Measurements from ENCODE around the gene USP6NL.

Gene USP6NL

GRCh38 chr10:11588873-11589574 lies 22.4 kb downstream of the USP6NL start:
- DNase-seq: no peak

GRCh38 chr10:11587722-11588259 lies 23.7 kb downstream of the USP6NL start:
- no peak for DNase-seq

- no peak for DNase-seq
Measured at GRCh38 chr10:11586170-11586569, 25.3 kb downstream of the USP6NL start.

GRCh38 chr10:11581213-11581612 lies 30.2 kb downstream of the USP6NL start:
- no peak for DNase-seq

GRCh38 chr10:11579885-11580284 lies 31.6 kb downstream of the USP6NL start:
- no peak for DNase-seq

GRCh38 chr10:11578802-11579255 lies 32.6 kb downstream of the USP6NL start:
- no peak for DNase-seq

GRCh38 chr10:11576092-11576809 lies 35.2 kb downstream of the USP6NL start:
- DNase-seq: no peak

GRCh38 chr10:11573497-11573896 lies 38.0 kb downstream of the USP6NL start:
- no peak for DNase-seq

GRCh38 chr10:11570751-11571150 lies 40.7 kb downstream of the USP6NL start:
- no peak for DNase-seq

- DNase-seq: no peak
Measured at GRCh38 chr10:11569471-11569870, 42.0 kb downstream of the USP6NL start.

- no peak for DNase-seq
Measured at GRCh38 chr10:11568578-11568977, 42.9 kb downstream of the USP6NL start.

- DNase-seq: no peak
Measured at GRCh38 chr10:11564741-11565140, 46.7 kb downstream of the USP6NL start.

- no peak for DNase-seq
Measured at GRCh38 chr10:11563936-11564335, 47.5 kb downstream of the USP6NL start.

- DNase-seq: no peak
Measured at GRCh38 chr10:11562888-11563287, 48.6 kb downstream of the USP6NL start.

GRCh38 chr10:11560076-11560709 lies 51.3 kb downstream of the USP6NL start:
- no peak for DNase-seq

- no peak for DNase-seq
Measured at GRCh38 chr10:11557967-11558366, 53.5 kb downstream of the USP6NL start.

GRCh38 chr10:11557513-11557912 lies 53.9 kb downstream of the USP6NL start:
- DNase-seq: no peak

GRCh38 chr10:11555556-11555955 lies 55.9 kb downstream of the USP6NL start:
- no peak for DNase-seq

GRCh38 chr10:11553773-11554381 lies 57.6 kb downstream of the USP6NL start:
- no peak for DNase-seq

- DNase-seq: no peak
Measured at GRCh38 chr10:11551916-11552602, 59.4 kb downstream of the USP6NL start.

- no peak for DNase-seq
Measured at GRCh38 chr10:11551104-11551503, 60.3 kb downstream of the USP6NL start.

- DNase-seq: no peak
Measured at GRCh38 chr10:11548768-11549099, 62.7 kb downstream of the USP6NL start.

All from NCI-H187 treated with DMSO at 0.1 percent for 48 hours (cell line).